HepG2 (cell line): ENCODE data around the gene POGLUT2. TPM values are rescaled to one million over a fixed set of nuclear protein-coding genes. Genes with fewer than 3 reads are reported as not detected.

Experiments
- ARNT2 ChIP-seq: sonication (generic); formaldehyde crosslinking; IDR thresholded peaks from 2 replicates; pipeline ENCODE4 v1.8.0; 2022; ENCODE audit warnings: mild to moderate bottlenecking, low read depth, missing genetic modification reagents, moderate library complexity
- CENPX ChIP-seq: sonication (generic); formaldehyde crosslinking; IDR thresholded peaks from 2 replicates; pipeline ENCODE4 v1.9.0; 2021; ENCODE audit warnings: mild to moderate bottlenecking, missing genetic modification reagents, moderate library complexity
- EED ChIP-seq: sonication (generic); formaldehyde crosslinking; IDR thresholded peaks from 2 replicates; pipeline ENCODE4 v1.5.0; 2020; ENCODE audit warnings: mild to moderate bottlenecking, missing genetic modification reagents
- GLI4 ChIP-seq: sonication (generic); formaldehyde crosslinking; IDR thresholded peaks from 2 replicates; pipeline ENCODE4 v1.5.1; 2020; ENCODE audit warnings: missing genetic modification reagents, mild to moderate bottlenecking, moderate library complexity, borderline replicate concordance
- KDM1A ChIP-seq: IDR thresholded peaks from 2 replicates; pipeline ENCODE4 v1.6.1; 2016; ENCODE audit warnings: missing compliant biosample characterization
- MAFF ChIP-seq: IDR thresholded peaks from 2 replicates; pipeline ENCODE4 v1.6.1; 2011; ENCODE audit warnings: low read depth, low read length, improper control_type of control experiment
- MIXL1 ChIP-seq: IDR thresholded peaks from 2 replicates; pipeline ENCODE4 v1.6.1; 2016
- MLXIP ChIP-seq: sonication (generic); formaldehyde crosslinking; IDR thresholded peaks from 2 replicates; pipeline ENCODE4 v1.9.0; 2021; ENCODE audit warnings: missing genetic modification reagents, borderline replicate concordance
- NR2F1 ChIP-seq, 2 experiments: fragments of 450-650 bp in 1 of 2; formaldehyde crosslinking in 1 of 2; IDR thresholded peaks; 2 replicates each; pipeline versions ENCODE4 v1.5.0 to v1.6.1; 2016 to 2020; ENCODE audit warnings: mild to moderate bottlenecking in 1 of 2, missing compliant biosample characterization in 1 of 2, missing genetic modification reagents in 1 of 2, moderate library complexity in 1 of 2
- PITX1 ChIP-seq: sonication (generic); formaldehyde crosslinking; IDR thresholded peaks from 2 replicates; pipeline ENCODE4 v1.5.1; 2020; ENCODE audit warnings: mild to moderate bottlenecking, missing genetic modification reagents
- RARG ChIP-seq: sonication (generic); formaldehyde crosslinking; IDR thresholded peaks from 2 replicates; pipeline ENCODE4 v1.4.0; 2020; ENCODE audit warnings: low read depth, mild to moderate bottlenecking, missing genetic modification reagents
- TAF1 ChIP-seq: sonication (generic); formaldehyde crosslinking; IDR thresholded peaks from 2 replicates; pipeline ENCODE4 v1.4.0; 2020; ENCODE audit warnings: missing genetic modification reagents
- TBX2 ChIP-seq: sonication (generic); formaldehyde crosslinking; IDR thresholded peaks from 2 replicates; pipeline ENCODE4 v1.5.0; 2020; ENCODE audit warnings: missing genetic modification reagents, mild to moderate bottlenecking, borderline replicate concordance
- TRIM24 ChIP-seq: sonication (generic); formaldehyde crosslinking; IDR thresholded peaks from 2 replicates; pipeline ENCODE4 v1.8.0; 2022; ENCODE audit warnings: mild to moderate bottlenecking, missing genetic modification reagents
- U2AF1 ChIP-seq: fragments of 200-400 bp; formaldehyde crosslinking; optimal IDR thresholded peaks from 2 replicates; pipeline ENCODE3; 2017; ENCODE audit warnings: mild to moderate bottlenecking, low read depth, low read length
- ZC3H13 ChIP-seq: sonication (generic); formaldehyde crosslinking; IDR thresholded peaks from 2 replicates; pipeline ENCODE4 v1.8.1; 2023; ENCODE audit warnings: mild to moderate bottlenecking, missing genetic modification reagents, moderate library complexity
- ZFP1 ChIP-seq: IDR thresholded peaks from 2 replicates; pipeline ENCODE4 v1.6.1; 2016
- ZNF180 ChIP-seq: sonication (generic); formaldehyde crosslinking; IDR thresholded peaks from 2 replicates; pipeline ENCODE4 v1.4.0; 2020; ENCODE audit warnings: low read depth, missing genetic modification reagents, borderline replicate concordance
- ZNF317 ChIP-seq: sonication (generic); formaldehyde crosslinking; IDR thresholded peaks from 2 replicates; pipeline ENCODE4 v1.5.0; 2020; ENCODE audit warnings: mild to moderate bottlenecking, missing genetic modification reagents
- ZNF503 ChIP-seq: sonication (generic); formaldehyde crosslinking; IDR thresholded peaks from 2 replicates; pipeline ENCODE4 v1.4.0; 2020; ENCODE audit warnings: missing genetic modification reagents
- ZNF598 ChIP-seq: sonication (generic); formaldehyde crosslinking; IDR thresholded peaks from 2 replicates; pipeline ENCODE4 v1.5.1; 2020; ENCODE audit warnings: mild to moderate bottlenecking, missing genetic modification reagents, borderline replicate concordance
- ZNF605 ChIP-seq: sonication (generic); formaldehyde crosslinking; IDR thresholded peaks from 2 replicates; pipeline ENCODE4 v1.8.0; 2022; ENCODE audit warnings: mild to moderate bottlenecking, missing genetic modification reagents
- polyA plus RNA-seq, 8 experiments: library from polyadenylated mRNA; depleted of rRNA in 3 of 8; stranded (reverse) in 7 of 8; unstranded in 1 of 8; fragments of >200 nt; fragmentation: Illumina TruSeq in 4 of 8; extraction: Trizol in 4 of 8; gene quantifications; 2 replicates each; pipeline versions ENCODE4 v1.2.1 to v1.2.3, GENCODE V29; 2011 to 2016; ENCODE audit warnings: low read depth in 4 of 8, missing spikeins in 1 of 8, mixed read lengths in 1 of 8; ENCODE audit not compliant: insufficient read depth in 1 of 8
- total RNA-seq, 5 experiments: library from RNA; depleted of rRNA; stranded (reverse); fragments of >200 nt; fragmentation: Illumina TruSeq; extraction: Trizol; gene quantifications; 2 replicates each; pipeline ENCODE4 v1.2.3, GENCODE V29; 2016; ENCODE audit warnings: low read depth in 1 of 5
- TF ChIP-seq, protein P1 (sequence below): sonication (generic); formaldehyde crosslinking; IDR thresholded peaks from 2 replicates; pipeline ENCODE4 v1.4.0; 2020; ENCODE audit warnings: missing genetic modification reagents

The POGLUT2 gene
- total and polyA plus RNA-seq, 2 of the 13 experiments (the other 11 are each of a cell fraction or from before 2014, with no cell fraction given): 18.0 to 26.1 TPM

DNA sequence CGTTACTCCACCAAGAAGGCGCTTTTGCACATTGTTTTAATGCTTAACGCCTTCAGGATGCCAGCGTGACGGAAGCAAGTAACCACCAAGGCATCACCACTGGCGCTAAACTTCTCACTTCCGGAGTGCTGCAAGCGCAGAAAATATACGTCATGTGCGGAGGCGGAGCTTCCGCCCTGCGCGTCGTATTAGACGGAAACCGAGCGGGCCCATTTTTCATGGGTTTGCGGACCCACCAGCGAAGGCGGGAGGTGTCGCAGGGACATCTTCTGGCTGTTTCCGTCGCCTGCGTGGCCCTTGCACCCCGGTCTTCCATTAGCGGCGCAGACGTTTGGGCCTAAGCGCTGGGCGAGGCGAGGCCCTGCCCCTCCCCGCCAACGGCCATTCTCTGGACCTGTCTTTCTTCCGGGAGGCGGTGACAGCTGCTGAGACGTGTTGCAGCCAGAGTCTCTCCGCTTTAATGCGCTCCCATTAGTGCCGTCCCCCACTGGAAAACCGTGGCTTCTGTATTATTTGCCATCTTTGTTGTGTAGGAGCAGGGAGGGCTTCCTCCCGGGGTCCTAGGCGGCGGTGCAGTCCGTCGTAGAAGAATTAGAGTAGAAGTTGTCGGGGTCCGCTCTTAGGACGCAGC, 47.0 kb upstream of the POGLUT2 start, which contains the start of gene ERCC5 (continued):
- no peak for TF ChIP-seq RARG
- TF ChIP-seq CENPX (CRISPR knock-in tag): no peak
- TF ChIP-seq TBX2 (CRISPR knock-in tag): peak; percentile 93
- TF ChIP-seq, protein P1, sequence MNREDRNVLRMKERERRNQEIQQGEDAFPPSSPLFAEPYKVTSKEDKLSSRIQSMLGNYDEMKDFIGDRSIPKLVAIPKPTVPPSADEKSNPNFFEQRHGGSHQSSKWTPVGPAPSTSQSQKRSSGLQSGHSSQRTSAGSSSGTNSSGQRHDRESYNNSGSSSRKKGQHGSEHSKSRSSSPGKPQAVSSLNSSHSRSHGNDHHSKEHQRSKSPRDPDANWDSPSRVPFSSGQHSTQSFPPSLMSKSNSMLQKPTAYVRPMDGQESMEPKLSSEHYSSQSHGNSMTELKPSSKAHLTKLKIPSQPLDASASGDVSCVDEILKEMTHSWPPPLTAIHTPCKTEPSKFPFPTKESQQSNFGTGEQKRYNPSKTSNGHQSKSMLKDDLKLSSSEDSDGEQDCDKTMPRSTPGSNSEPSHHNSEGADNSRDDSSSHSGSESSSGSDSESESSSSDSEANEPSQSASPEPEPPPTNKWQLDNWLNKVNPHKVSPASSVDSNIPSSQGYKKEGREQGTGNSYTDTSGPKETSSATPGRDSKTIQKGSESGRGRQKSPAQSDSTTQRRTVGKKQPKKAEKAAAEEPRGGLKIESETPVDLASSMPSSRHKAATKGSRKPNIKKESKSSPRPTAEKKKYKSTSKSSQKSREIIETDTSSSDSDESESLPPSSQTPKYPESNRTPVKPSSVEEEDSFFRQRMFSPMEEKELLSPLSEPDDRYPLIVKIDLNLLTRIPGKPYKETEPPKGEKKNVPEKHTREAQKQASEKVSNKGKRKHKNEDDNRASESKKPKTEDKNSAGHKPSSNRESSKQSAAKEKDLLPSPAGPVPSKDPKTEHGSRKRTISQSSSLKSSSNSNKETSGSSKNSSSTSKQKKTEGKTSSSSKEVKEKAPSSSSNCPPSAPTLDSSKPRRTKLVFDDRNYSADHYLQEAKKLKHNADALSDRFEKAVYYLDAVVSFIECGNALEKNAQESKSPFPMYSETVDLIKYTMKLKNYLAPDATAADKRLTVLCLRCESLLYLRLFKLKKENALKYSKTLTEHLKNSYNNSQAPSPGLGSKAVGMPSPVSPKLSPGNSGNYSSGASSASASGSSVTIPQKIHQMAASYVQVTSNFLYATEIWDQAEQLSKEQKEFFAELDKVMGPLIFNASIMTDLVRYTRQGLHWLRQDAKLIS (CRISPR knock-in tag): no peak
- TF ChIP-seq MIXL1 (CRISPR knock-in tag): peak; percentile 93
- TF ChIP-seq ZFP1 (CRISPR knock-in tag): no peak
- TF ChIP-seq NR2F1 (CRISPR knock-in tag; IDR thresholded peaks at IDR 0.05): no peak
- no peak for TF ChIP-seq MAFF
- peak; percentile 73; the same call in 1 of the 2 replicates for TF ChIP-seq ZNF503
- TF ChIP-seq PITX1: peak; percentile 33; the same call in 1 of the 2 replicates
- no peak for TF ChIP-seq KDM1A (CRISPR knock-in tag)
- TF ChIP-seq U2AF1: no peak
- TF ChIP-seq GLI4 (CRISPR knock-in tag): no peak
- TF ChIP-seq ARNT2 (CRISPR knock-in tag): peak; percentile 87; the same call in 1 of the 2 replicates
- peak; percentile 92; the same call in 1 of the 2 replicates for TF ChIP-seq ZNF598 (CRISPR knock-in tag)
- TF ChIP-seq ZNF605 (CRISPR knock-in tag): peak; percentile 92
- peak; percentile 85 for TF ChIP-seq ZNF317 (CRISPR knock-in tag)
- peak; percentile 9; the same call in 1 of the 2 replicates for TF ChIP-seq ZNF180 (CRISPR knock-in tag)
- TF ChIP-seq TAF1 (CRISPR knock-in tag): peak; percentile 80; the same call in 1 of the 2 replicates
- TF ChIP-seq ZC3H13 (CRISPR knock-in tag): peak; percentile 96; the same call in 1 of the 2 replicates
- no peak; the same call in 1 of the 2 replicates for TF ChIP-seq MLXIP
- TF ChIP-seq EED (CRISPR knock-in tag): 0 out of 2 replicates have a peak, but pooled peaks have one; percentile 61
- TF ChIP-seq TRIM24 (CRISPR knock-in tag): no peak
